Chondrocyte (in vitro differentiated cells): Measurements from ENCODE around the gene AP1B1. TPM values are rescaled to one million over a fixed set of nuclear protein-coding genes. Genes with fewer than 3 reads are reported as not detected.

Experiments used
- DNase-seq: peaks from one replicate; pipeline ENCODE4 v3.0.0; 2021; ENCODE audit warnings: mixed read lengths, low spot score
- H3K27ac Mint-ChIP-seq: one replicate; pipeline ENCODE4 v1.8.0; 2021; ENCODE audit warnings: mild to moderate bottlenecking, moderate library complexity, mixed read lengths; ENCODE audit not compliant: unreplicated experiment
- H3K27me3 Mint-ChIP-seq: 2 replicates; pipeline ENCODE4 v1.8.0; 2021; ENCODE audit warnings: low read depth, mixed read lengths
- H3K36me3 Mint-ChIP-seq: 2 replicates; pipeline ENCODE4 v1.8.0; 2021; ENCODE audit warnings: low read depth, mixed read lengths
- H3K4me1 Mint-ChIP-seq: 2 replicates; pipeline ENCODE4 v1.8.0; 2021; ENCODE audit warnings: low read depth, mild to moderate bottlenecking, mixed read lengths
- H3K4me3 Mint-ChIP-seq: one replicate; pipeline ENCODE4 v1.8.0; 2021; ENCODE audit warnings: mild to moderate bottlenecking, moderate library complexity, mixed read lengths; ENCODE audit not compliant: unreplicated experiment
- H3K9me3 Mint-ChIP-seq: 2 replicates; pipeline ENCODE4 v1.8.0; 2021; ENCODE audit warnings: low read depth, mixed read lengths
- total RNA-seq: library from RNA; stranded (reverse); gene quantifications from 3 replicates; pipeline ENCODE4 v1.2.1, GENCODE V29; 2021
- TF ChIP-seq, protein P1 (sequence below): fragments of 200-600 bp; sonication (generic); IDR thresholded peaks from 2 replicates; pipeline ENCODE4 v1.5.0; 2021; ENCODE audit warnings: antibody characterized with exemption, mild to moderate bottlenecking, moderate library complexity

The AP1B1 gene
- total RNA-seq, 1 donor from 2014 or later = 42.0 TPM

DNA sequence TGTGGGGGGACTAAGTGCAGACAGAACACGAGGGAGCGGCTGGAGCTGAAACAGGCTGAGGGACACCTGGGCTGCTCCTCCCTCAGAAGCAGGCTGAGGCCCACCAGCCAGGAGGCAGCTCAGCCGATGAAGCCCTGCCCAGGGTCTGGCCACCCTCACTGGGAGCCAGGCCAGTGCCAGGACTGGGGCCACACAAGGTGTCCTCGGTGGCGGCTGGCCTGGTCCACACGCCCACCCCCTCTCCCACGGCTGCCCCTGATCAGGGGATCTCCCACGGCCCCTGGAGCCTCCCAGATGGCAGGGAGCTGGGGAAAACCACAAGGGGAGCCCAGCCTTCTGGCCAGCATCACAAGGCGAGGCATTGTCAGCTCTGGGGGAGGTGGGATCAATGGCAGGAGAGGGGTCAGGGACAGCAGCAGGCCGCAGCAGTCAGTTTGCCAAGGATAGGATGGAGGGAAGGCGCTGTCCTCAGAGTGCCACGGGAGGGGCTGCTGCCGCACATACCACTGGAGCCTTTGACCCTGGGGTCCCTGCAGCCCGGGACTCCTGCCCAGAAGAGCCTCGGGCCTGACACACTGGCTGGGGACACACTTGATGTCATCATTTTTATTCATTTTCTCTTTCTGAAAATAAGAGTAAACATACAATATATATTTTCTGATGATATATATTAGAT is 61.1 kb downstream of the AP1B1 start:
- no peaks in the 10 kb centered on the region for H3K27me3 Mint-ChIP-seq
- no peak overlapping the region for H3K4me3 Mint-ChIP-seq
- H3K27ac Mint-ChIP-seq = no peak overlapping the region

DNA sequence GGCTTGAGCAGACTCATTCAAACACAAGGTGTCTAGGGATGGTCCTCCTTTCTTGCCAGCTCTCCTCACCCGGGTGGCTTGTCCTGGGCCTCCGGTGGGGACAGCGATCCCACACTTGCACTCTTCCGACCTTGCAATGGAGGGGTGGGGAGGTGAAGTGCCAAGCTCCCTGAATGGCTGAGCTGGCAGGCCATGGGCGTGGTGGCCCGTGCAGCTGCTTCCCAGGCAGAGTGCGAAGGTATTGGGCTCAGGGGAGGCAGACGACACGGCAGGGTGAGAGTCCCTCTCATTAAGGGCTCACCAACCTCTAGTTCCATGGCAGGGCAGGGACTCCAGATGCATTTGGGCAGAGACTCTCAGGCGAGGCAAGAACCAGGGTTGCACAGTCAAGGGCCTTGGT is 61.9 kb downstream of the AP1B1 start:
- TF ChIP-seq, protein P1, sequence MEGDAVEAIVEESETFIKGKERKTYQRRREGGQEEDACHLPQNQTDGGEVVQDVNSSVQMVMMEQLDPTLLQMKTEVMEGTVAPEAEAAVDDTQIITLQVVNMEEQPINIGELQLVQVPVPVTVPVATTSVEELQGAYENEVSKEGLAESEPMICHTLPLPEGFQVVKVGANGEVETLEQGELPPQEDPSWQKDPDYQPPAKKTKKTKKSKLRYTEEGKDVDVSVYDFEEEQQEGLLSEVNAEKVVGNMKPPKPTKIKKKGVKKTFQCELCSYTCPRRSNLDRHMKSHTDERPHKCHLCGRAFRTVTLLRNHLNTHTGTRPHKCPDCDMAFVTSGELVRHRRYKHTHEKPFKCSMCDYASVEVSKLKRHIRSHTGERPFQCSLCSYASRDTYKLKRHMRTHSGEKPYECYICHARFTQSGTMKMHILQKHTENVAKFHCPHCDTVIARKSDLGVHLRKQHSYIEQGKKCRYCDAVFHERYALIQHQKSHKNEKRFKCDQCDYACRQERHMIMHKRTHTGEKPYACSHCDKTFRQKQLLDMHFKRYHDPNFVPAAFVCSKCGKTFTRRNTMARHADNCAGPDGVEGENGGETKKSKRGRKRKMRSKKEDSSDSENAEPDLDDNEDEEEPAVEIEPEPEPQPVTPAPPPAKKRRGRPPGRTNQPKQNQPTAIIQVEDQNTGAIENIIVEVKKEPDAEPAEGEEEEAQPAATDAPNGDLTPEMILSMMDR = no peak
- H3K4me1 Mint-ChIP-seq = peaks cover 3% of the 10 kb centered on the region
- no peak overlapping the region for H3K4me3 Mint-ChIP-seq
- DNase-seq = no peak
- H3K27me3 Mint-ChIP-seq = no peaks in the 10 kb centered on the region
- no peak overlapping the region for H3K27ac Mint-ChIP-seq
- H3K36me3 Mint-ChIP-seq = peaks cover 6% of the 10 kb centered on the region
- H3K9me3 Mint-ChIP-seq = no peaks in the 10 kb centered on the region

More for the DNA sequence above, 61.1 kb downstream of the AP1B1 start:
- TF ChIP-seq, protein P1 = no peak
- DNase-seq = no peak
- Mint-ChIP-seq H3K9me3 (no peaks in the 10 kb centered on the region), H3K4me1 (peaks cover 3% of the 10 kb centered on the region), H3K36me3 (peaks cover 6% of the 10 kb centered on the region)

DNA sequence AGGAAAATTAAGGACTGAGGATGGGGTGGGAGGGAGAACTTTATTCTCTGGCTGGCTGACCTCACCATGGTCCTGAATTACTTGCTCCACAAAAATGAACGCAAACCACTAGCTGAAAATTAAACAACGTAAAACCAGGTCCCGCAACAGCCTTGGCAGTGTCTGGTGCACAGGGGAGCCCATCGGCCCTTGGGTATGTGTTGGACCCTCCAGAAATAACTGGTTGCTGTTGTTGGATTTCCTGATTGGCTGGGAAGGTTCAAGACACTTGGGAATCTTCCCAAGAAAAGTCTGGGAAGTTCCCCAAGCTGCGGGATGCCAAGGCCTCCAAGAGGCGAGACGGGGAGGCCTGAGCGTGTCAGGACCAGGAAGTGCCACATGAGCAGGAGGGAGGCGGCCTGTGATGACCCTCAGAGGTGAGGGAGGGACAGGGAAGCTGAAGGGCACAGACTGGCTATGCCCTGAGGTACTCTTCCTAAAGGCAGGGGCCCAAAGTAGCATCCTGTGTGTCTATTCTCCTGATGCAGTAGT is 62.5 kb downstream of the AP1B1 start:
- Mint-ChIP-seq H3K9me3 (no peaks in the 10 kb centered on the region), H3K4me3 (no peak overlapping the region), H3K27me3 (no peaks in the 10 kb centered on the region), H3K36me3 (peaks cover 6% of the 10 kb centered on the region), H3K4me1 (peaks cover 2% of the 10 kb centered on the region), H3K27ac (no peak overlapping the region)
- TF ChIP-seq, protein P1 = no peak
- no peak for DNase-seq

DNA sequence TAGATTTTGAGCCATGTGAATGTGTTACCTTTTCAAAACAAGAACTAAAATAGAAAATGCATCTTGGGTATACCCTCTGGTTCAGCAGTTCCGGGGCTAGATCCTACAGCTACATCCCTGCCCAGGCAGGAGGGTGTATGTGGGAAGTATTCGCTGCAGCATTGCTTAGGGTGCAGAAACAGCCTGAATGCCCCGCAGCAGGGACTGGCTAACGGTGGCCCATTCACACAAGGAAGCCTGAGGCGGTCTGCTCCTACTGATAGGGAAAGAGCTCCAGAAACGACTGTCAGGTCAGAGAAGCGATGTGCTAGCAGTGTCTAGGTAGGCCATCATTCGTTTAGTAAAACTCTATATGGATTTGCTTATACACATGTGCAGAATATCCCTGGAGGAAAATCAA is 63.0 kb downstream of the AP1B1 start:
- TF ChIP-seq, protein P1 = no peak
- H3K27ac Mint-ChIP-seq = no peak overlapping the region
- H3K36me3 Mint-ChIP-seq = peaks cover 6% of the 10 kb centered on the region
- no peaks in the 10 kb centered on the region for H3K27me3 Mint-ChIP-seq
- no peak for DNase-seq
- no peak overlapping the region for H3K4me3 Mint-ChIP-seq
- H3K9me3 Mint-ChIP-seq = no peaks in the 10 kb centered on the region
- no peaks in the 10 kb centered on the region for H3K4me1 Mint-ChIP-seq

DNA sequence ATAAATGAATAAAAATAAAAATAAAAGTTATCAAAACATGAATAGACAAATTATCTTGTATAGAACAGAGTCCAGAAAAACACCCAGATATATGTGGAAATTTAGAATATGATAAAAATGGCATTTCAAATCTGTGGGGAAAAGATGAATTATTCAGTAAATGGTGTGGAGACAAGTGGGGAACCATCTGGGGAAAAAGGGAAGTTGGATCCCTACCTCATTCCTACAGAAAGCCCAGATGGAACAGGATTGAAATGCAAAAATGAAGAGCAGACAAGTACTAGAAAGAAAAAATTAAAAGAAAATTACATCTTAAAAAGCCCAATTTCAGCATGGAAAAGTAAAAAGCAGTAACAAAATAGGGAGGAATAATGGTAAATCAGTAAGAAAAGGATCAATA is 64.7 kb downstream of the AP1B1 start:
- TF ChIP-seq, protein P1 = no peak
- DNase-seq = no peak
- no peaks in the 10 kb centered on the region for H3K36me3 Mint-ChIP-seq
- no peak overlapping the region for H3K4me3 Mint-ChIP-seq
- H3K27ac Mint-ChIP-seq = no peak overlapping the region
- H3K9me3 Mint-ChIP-seq = no peaks in the 10 kb centered on the region
- H3K27me3 Mint-ChIP-seq = no peaks in the 10 kb centered on the region
- no peaks in the 10 kb centered on the region for H3K4me1 Mint-ChIP-seq
